Measurements from ENCODE around the gene NHLH2.

Gene NHLH2

GRCh38 chr1:115850937-115851336, 10.0 kb upstream of the NHLH2 start:
- H3K36me3 Mint-ChIP-seq, result no peaks in the 10 kb centered on the region
- H3K9me3 Mint-ChIP-seq, result peaks cover 3% of the 10 kb centered on the region
- H3K4me1 Mint-ChIP-seq, result no peaks in the 10 kb centered on the region

GRCh38 chr1:115847787-115848186, 6.9 kb upstream of the NHLH2 start:
- no peak overlapping the region for H3K27ac Mint-ChIP-seq
- H3K36me3 Mint-ChIP-seq, result no peaks in the 10 kb centered on the region
- H3K4me1 Mint-ChIP-seq, result no peaks in the 10 kb centered on the region
- no peak overlapping the region for H3K4me3 Mint-ChIP-seq
- DNase-seq (ENCODE audit: low spot score in 2 of 2) (no peak), ATAC-seq (no peak)
- H3K9me3 Mint-ChIP-seq, result peaks cover 3% of the 10 kb centered on the region

More at GRCh38 chr1:115850937-115851336, 10.0 kb upstream of the NHLH2 start:
- no peak overlapping the region for H3K27ac Mint-ChIP-seq
- no peak overlapping the region for H3K4me3 Mint-ChIP-seq
- DNase-seq (ENCODE audit: low spot score in 2 of 2) (no peak), ATAC-seq (no peak)

DNA sequence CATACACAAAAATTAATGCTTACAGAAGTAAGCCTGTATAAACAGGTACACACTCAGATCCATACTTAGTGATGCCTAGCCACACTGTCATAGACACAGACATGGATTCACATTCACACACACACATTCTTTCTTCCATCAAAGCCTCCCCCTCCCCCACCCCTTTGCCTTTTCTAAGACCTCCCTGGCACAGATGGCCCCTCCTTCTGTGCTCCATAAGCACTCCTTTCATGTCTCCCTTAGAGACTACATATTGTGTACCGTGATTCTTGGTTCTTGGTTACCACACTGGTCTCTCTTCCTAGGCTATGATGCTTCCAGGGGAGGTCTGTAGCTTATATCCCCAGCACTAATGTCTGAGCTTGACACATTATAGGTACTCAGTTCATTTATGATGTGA, 2.0 kb upstream of the NHLH2 start:
- Mint-ChIP-seq H3K4me3 (no peak overlapping the region), H3K27ac (no peak overlapping the region), H3K36me3 (no peaks in the 10 kb centered on the region), H3K9me3 (no peaks in the 10 kb centered on the region), H3K4me1 (peaks cover 6% of the 10 kb centered on the region)
- peak; percentile 34 for ATAC-seq
- DNase-seq (ENCODE audit: low spot score in 2 of 2), result no peak

- Mint-ChIP-seq H3K27ac (no peak overlapping the region), H3K4me3 (peak overlapping the region; percentile 62), H3K36me3 (no peaks in the 10 kb centered on the region), H3K4me1 (peaks cover 6% of the 10 kb centered on the region), H3K9me3 (no peaks in the 10 kb centered on the region)
- ATAC-seq (peak; percentile 7), DNase-seq (ENCODE audit: low spot score in 2 of 2) (no peak)
These were observed 1.2 kb downstream of the NHLH2 start for GRCh38 chr1:115839679-115840237.

DNA sequence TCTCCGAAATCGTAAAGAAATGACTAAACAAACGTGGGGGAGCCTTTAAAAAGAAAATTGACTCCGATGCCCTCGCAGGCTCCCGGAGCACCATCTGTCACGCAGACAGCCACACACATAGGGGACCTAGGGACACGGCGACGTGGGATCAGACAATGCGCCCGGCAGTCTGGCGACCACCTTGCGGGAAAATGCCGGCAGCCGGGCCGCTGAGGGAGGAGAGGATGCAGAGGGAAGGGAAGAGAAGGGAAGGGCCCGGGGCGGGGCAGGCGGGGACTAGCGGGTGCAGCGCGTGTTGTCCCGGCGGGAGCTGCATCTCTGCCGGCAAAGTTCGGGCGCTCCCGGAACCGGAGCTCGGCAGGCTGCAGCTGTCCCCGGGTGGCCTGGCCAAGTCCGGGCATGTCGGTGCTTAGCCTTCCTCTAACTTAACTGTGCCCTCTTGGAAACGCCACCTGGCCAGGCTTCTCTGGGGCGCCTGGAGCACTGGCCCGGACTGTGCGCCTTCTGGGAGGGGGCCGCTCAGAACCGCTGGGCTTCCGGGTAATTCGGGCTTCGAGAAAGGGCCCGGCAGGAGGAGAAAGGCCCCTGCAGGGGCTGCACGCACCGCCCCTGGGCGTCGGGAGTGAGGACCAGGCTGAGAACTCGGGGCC, 1.8 kb downstream of the NHLH2 start:
- Mint-ChIP-seq H3K9me3 (no peaks in the 10 kb centered on the region), H3K27ac (no peak overlapping the region), H3K4me1 (peaks cover 6% of the 10 kb centered on the region), H3K36me3 (no peaks in the 10 kb centered on the region), H3K4me3 (peak overlapping the region; percentile 62)
- ATAC-seq (no peak), DNase-seq (ENCODE audit: low spot score in 2 of 2) (no peak)

- DNase-seq (ENCODE audit: low spot score in 2 of 2), result no peak
- peak overlapping the region; percentile 62 for H3K4me3 Mint-ChIP-seq
- no peak overlapping the region for H3K27ac Mint-ChIP-seq
- no peaks in the 10 kb centered on the region for H3K9me3 Mint-ChIP-seq
- H3K4me1 Mint-ChIP-seq, result peaks cover 6% of the 10 kb centered on the region
- H3K36me3 Mint-ChIP-seq, result no peaks in the 10 kb centered on the region
- no peak for ATAC-seq
These were observed 2.4 kb downstream of the NHLH2 start for GRCh38 chr1:115838431-115839028.

DNA sequence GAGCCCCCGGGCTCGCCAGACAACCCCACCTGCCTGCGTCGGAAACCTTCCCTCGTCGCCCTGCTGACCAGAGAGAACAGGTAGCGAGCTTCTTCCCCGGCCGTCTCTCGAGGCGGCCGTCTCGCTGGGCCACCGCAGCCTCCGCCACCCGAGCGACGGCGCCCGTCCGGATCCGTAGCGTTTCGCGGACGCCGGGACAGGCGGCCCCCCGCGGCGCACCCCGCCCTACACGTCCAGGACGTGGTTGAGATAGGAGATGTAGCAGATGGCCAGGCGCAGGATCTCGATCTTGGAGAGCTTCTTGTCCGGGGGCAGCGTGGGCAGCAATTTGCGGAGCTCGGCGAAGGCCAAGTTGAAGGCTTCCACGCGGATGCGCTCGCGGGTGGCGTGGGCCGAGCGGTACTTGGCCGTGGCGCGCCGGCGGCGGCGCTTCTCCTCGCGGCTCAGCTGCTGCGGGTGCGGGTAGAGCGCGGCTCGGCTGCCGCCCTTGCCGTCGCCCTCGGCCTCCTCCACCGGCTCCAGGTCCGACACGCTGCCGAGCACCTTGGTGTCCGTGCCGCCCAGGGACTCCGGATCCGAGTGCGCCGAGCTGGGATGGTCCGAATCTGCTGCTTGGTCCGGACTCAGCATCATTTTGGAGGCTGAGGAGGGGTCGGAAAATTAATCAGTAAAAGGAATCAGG, 3.0 kb downstream of the NHLH2 start:
- H3K9me3 Mint-ChIP-seq, result no peaks in the 10 kb centered on the region
- no peak for ATAC-seq
- H3K36me3 Mint-ChIP-seq, result no peaks in the 10 kb centered on the region
- no peak overlapping the region for H3K4me3 Mint-ChIP-seq
- no peak for DNase-seq (ENCODE audit: low spot score in 2 of 2)
- no peak overlapping the region for H3K27ac Mint-ChIP-seq
- H3K4me1 Mint-ChIP-seq, result peaks cover 6% of the 10 kb centered on the region

- Mint-ChIP-seq H3K4me3 (no peak overlapping the region), H3K9me3 (no peaks in the 10 kb centered on the region), H3K27ac (no peak overlapping the region), H3K36me3 (no peaks in the 10 kb centered on the region), H3K4me1 (peaks cover 6% of the 10 kb centered on the region)
- ATAC-seq (no peak), DNase-seq (ENCODE audit: low spot score in 2 of 2) (no peak)
These were observed 3.6 kb downstream of the NHLH2 start for GRCh38 chr1:115837341-115837739.

GRCh38 chr1:115833856-115834255, 7.1 kb downstream of the NHLH2 start:
- Mint-ChIP-seq H3K27ac (no peak overlapping the region), H3K4me3 (no peak overlapping the region), H3K4me1 (peaks cover 4% of the 10 kb centered on the region), H3K36me3 (no peaks in the 10 kb centered on the region), H3K9me3 (no peaks in the 10 kb centered on the region)
- DNase-seq (ENCODE audit: low spot score in 2 of 2), result no peak
- ATAC-seq, result no peak

DNA sequence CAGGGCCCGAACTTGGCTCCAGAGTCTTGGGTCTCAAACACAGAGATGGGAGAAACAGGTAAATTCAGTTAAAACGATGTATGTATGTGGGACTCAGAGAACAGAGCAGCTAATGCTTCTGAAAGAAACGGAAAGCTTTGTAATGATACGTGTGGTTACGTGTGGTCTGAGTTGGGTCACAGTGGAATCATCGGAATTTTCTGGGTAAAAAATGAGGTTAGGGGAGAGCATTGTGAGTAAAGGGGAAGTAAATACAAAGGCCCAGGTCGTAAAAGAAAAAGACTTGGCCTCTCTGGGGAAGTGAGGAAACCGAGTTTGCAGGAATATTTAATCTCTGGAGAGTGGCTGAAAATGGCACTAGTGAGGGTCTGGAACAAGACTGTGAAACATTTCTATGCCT, 8.3 kb downstream of the NHLH2 start:
- ATAC-seq (no peak), DNase-seq (ENCODE audit: low spot score in 2 of 2) (no peak)
- Mint-ChIP-seq H3K36me3 (no peaks in the 10 kb centered on the region), H3K9me3 (no peaks in the 10 kb centered on the region), H3K4me1 (peaks cover 10% of the 10 kb centered on the region), H3K4me3 (no peak overlapping the region), H3K27ac (no peak overlapping the region)

DNA sequence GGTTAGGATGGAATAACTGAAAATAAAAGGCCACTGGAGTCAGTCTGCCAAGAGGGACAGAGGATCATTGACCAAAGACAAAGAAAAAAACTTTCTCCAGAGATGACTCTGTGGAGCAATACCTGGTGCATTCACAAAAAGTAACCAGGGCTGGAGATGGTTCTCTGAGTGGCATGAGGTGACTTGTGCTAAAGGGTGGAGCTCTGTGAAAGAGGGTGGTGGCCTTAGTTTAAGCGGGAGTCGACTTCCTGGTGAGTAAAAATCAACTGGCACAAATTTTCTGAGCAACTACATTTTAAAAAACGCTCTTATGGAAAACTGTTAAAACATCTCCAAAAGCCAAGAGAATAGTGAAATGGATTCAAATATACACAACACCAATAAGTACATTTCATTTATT, 10.0 kb downstream of the NHLH2 start:
- ATAC-seq (no peak), DNase-seq (ENCODE audit: low spot score in 2 of 2) (no peak)
- Mint-ChIP-seq H3K9me3 (no peaks in the 10 kb centered on the region), H3K27ac (no peak overlapping the region), H3K4me1 (peaks cover 10% of the 10 kb centered on the region), H3K36me3 (no peaks in the 10 kb centered on the region), H3K4me3 (no peak overlapping the region)

DNA sequence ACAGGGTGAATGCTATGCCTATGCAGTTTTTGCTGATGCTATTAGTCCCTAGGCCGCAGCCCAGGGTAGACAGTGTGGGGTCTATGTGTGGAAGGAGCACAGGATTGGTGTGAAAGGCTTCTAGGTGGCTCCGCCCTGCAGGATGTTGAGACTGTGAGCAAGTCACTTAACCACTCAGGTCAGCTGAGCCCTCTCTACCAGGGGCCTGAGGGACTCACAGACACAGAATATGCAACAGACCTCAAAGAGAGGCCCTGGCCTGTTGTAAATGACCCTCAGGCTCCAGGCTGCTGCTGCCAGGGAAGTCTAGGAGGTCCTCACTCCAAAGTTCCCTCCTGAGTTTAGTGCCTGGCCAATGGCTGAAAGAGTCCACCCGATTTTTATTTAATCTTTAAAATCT, 11.0 kb downstream of the NHLH2 start:
- Mint-ChIP-seq H3K27ac (no peak overlapping the region), H3K9me3 (no peaks in the 10 kb centered on the region), H3K36me3 (no peaks in the 10 kb centered on the region)

GRCh38 chr1:115829023-115829674, 11.8 kb downstream of the NHLH2 start:
- ATAC-seq (no peak), DNase-seq (ENCODE audit: low spot score in 2 of 2) (no peak)
- Mint-ChIP-seq H3K27ac (no peak overlapping the region), H3K4me1 (peaks cover 10% of the 10 kb centered on the region), H3K36me3 (no peaks in the 10 kb centered on the region), H3K4me3 (peak overlapping the region; percentile 43), H3K9me3 (no peaks in the 10 kb centered on the region)

More for the DNA sequence above, 11.0 kb downstream of the NHLH2 start:
- Mint-ChIP-seq H3K4me1 (peaks cover 10% of the 10 kb centered on the region), H3K4me3 (no peak overlapping the region)
- DNase-seq (ENCODE audit: low spot score in 2 of 2) (no peak), ATAC-seq (no peak)

GRCh38 chr1:115828101-115829022, 12.6 kb downstream of the NHLH2 start:
- DNase-seq (ENCODE audit: low spot score in 2 of 2), result no peak
- ATAC-seq, result peak; percentile 56
- peaks cover 10% of the 10 kb centered on the region for H3K4me1 Mint-ChIP-seq
- no peaks in the 10 kb centered on the region for H3K36me3 Mint-ChIP-seq
- no peak overlapping the region for H3K27ac Mint-ChIP-seq
- no peaks in the 10 kb centered on the region for H3K9me3 Mint-ChIP-seq
- H3K4me3 Mint-ChIP-seq, result peak overlapping the region; percentile 43
